Measurements from ENCODE around the gene COL9A3.
"Not testable (repeated sequence)": the region's sequence is repeated elsewhere in the genome, so short reads cannot be mapped to it uniquely, and the experiment has no call there.

Gene COL9A3

DNA sequence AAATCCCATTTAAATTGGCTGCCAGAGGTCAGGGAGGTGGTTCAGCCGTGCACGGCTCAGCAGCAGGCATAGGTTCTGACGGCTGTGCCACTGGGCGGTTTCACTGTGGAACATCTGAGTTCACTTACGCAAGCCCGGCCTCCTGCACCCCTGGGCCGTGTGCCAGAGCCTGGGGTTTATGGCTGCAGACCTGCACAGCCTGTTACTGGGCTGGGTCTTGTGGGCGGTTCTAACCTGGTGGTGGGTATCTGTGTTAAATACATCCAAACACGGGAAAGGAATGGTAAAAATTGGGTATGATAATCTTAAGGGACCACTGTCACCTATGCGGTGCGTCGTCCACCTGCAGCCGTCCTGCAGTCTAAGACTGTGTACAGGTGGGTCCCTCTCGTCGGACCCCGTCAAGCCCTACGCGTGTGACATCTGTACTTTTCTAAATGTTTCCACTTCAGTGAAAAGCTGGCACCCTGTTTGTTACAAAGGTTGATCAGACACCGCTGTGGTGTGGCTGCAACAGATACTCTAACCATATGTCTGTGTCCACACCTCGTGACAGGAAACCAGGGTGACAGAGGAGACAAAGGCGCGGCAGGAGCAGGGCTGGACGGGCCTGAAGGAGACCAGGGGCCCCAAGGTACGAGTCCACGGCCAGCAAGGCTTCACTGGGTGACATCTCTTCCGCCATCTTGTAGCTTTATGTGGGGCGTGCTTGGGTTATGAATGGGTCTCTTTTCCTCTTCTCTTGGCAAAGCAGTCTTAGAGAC is 21.5 kb downstream of the COL9A3 start:
- DNase-seq, result no peak

DNA sequence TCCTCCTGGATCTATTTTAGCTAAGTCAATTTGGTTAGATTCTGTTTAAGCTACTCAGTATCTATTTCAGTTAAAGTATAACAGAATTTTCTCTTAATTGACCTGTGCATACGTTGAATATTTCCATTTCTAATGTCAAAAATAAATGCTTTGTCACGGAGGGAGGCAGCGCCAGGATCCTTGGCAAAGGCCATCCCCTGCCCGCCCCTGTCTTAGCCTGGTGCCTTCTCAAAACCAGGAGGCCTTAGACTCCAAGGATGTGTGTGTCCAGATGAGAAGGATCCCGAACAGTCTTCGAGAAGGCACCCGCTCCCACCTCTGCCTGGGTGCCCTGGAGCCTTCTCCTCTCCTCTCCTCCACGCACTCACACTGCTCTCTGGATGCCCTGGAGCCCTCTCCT is 22.4 kb downstream of the COL9A3 start:
- no peak for DNase-seq

DNA sequence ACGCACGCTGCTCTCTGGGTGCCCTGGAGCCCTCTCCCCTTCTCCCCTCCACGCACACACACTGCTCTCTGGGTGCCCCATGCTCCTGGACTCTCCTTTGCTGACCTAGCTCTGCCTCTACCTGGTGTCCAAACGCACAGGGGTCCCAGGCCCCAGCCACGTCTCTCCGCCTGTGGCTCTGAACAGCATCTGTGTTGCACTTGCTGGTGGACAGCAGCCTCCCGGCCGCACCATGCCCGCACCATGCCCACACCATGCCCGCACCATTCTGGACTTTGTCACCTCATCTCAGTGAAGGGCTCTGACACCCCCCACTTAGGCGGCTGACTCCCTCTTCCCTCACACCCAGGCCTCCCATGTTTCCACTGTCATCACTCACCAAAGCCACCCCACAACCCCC is 23.0 kb downstream of the COL9A3 start:
- no peak for DNase-seq

DNA sequence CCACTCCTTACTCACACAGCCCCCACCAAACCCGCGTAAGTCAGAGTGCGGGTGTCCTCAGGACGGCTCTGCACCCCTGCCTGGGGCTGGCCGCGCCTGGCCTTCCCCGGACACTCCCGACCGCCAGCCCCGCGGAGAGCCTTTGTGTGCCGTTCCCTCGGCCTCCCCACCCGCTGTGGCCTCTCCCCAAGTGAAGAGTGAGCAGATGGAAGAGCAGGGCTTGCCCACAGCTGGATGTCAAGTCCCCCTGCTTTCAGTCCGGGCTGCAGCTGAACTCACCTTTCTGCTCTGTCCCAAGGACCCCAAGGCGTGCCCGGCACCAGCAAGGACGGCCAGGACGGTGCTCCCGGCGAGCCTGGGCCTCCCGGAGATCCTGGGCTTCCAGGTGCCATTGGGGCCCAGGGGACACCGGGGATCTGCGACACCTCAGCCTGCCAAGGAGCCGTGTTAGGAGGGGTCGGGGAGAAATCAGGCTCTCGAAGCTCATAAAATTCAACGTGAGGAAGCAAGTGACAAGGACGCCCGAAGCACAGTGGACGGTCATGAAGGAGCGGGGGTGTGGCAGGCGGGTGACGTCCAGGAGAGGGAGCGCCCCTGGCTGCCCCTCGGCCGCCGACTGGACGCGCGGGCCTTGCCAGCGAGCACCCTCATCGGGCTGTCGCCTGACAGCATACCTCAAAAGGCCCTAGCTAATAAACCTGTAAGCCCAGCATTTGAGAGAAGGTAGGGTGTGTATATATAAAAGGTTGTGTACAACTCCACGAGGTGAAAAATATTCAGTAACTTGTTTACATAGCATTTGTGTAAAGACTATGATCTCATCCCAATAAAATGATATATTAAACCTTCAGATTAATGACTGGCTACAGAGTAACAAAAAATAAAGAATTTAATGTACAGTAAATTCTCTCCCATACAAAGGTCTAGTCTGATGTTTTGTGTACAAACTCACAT is 23.7 kb downstream of the COL9A3 start:
- no peak for DNase-seq

DNA sequence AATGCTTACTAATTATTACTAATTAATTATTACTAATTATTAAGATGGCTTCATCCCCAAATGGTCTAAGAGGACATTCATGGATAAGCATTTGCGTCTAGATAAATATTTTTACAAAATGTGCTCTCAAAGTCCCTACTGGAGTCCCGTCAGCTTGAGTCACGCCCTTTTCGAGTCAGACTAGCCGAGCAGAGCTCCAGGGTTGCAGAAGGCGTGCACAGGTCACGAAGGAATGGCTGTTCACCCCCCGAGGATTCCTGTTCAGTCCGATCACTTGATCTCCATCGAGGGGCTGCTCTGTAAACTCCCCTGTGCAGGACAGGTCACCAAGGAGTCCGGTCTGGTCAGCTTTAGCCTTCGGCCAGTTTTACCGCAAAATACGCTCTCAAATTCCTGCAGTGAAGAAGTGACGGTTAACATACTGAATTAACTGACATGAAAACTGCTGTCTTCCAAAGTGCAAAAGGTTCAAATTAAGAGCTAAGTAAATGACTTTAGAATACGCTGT is 24.9 kb downstream of the COL9A3 start:
- DNase-seq, result no peak

DNA sequence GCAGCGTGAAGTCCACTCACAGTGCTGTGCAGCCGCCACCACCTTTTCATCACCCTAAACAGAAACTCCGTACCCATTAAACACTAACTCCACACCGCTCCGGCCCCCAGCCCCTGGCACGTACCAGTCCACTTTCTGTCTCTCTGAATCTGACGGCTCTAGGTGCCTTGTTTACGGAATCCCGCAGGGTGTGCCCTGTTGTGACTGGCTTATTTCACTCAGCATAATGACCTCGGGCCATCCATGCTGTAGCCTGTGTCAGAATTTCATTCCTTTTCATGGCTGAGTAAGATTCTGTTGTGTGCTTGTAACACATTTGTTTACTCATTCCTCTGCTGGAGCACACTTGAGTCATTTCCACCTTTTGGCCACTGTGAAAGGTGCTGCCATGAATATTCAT is 26.8 kb downstream of the COL9A3 start:
- DNase-seq, result no peak

DNA sequence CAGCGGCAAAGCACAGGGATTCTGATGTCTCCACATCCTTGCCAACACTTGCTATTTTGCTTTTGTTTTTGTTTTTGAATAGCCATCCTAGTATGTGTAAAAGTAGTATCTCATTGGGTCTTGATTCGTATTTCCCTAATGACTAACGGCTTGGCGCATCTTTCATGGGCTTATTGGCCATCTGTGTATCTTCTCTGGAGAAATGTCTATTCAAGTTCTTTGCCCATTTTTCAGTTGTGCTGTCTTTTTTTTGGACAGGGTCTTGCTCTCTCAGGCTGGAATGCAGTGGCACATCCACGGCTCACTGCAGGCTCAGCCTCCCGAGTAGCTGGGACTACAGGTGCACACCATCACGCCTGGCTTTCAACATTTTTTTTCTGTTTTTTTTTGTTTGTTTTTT is 27.3 kb downstream of the COL9A3 start:
- no peak for DNase-seq

DNA sequence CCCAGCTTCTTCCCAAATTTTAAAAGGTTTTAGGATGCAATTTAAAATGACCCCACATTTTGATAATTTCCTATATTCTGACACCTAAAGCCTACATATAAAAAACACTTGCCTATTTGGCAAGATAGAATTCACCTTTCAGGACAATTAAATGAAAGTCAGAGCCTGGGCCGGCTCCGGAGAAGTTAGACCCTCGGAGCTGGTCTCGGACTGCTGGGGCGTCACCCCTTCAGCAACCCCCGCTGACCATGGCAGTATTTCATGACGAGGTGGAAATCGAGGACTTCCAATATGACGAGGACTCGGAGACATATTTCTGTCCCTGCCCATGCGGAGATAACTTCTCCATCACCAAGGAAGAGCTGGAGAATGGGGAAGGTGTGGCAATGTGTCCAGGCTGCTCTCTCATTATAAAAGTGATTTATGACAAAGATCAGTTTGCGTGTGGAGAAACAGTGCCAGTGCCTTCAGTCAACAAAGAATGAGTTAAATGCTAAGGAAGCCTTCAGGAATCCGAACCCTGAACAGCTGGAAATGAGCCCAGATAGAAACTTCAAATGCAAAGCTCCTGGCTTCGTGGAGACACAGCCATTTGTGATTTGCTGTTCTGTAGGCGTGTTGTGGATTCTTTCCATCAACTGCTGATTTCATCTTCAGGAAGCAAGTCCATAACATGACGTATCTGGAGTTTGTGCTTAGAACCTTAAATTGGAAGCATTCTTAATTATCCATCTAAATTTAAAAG is 28.7 kb downstream of the COL9A3 start:
- DNase-seq, result no peak

DNA sequence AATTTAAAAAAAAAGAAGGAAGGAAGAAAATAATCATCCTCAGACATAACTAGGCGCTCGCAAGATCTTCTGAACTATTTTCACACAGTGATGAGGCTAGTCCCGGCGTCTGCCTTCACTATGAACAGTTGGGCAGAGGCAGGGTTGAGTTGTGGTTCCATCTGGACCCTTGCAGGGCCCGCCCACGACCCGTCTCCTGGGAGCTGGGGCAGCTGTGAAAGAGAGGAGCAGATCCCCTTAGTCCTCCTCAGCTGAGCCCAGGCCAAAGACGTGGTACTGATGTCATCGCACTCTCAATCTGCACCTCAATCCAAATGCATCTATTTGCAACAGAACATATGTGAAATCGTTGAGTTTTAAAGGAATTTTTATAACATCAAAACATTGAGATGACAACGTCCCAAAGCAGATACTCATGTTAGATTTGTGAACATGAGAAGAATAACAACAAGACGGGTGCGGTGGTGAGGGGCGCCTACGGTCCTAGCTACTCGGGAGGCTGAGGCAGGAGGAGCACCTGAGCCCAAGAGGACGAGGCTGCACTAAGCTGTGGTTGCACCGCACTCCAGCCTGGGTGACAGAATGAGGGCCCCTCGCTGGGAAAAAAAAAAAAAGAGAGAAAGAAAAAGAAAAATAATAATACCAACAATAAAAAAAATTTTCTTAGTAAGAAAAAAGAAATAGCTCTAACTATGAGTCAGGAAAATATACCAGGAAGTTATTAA is 29.5 kb downstream of the COL9A3 start:
- DNase-seq, result no peak

DNA sequence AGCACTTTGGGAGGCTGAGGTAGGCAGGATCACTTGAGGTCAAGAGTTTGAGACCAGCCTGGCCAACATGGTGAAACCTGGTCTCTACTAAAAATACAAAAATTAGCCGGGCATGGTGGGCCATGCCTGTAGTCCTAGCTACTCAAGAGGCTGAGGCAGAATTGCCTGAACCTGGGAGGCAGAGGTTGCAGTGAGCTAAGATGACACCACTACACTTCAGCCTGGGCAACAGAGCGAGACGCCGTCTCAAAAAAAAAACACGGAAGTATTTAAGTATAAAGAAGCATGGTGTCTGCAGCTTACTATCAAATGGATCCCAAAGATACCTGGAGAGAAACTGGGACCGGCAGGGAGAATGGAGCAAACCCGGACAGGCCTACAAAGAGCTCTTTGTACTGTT is 32.1 kb downstream of the COL9A3 start:
- not testable (repeated sequence) for DNase-seq

DNA sequence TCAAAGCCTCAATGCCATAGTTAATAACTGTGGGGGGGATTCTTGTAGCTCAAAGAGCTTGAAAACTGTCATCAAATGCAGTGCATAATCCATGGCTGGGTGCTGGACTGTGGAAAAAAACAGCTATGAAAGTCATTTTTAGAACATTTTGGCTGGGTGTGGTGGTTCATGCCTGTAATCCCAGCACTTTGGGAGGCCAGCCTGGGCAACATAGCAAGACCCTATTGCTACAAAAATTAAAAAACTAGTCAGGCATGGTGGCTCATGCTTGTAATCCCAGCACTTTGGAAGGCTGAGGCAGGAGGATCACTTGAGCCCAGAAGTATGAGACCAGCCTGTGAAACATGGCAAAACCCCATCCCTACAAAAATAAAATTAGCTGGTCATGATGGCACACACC is 32.6 kb downstream of the COL9A3 start:
- no peak for DNase-seq

DNA sequence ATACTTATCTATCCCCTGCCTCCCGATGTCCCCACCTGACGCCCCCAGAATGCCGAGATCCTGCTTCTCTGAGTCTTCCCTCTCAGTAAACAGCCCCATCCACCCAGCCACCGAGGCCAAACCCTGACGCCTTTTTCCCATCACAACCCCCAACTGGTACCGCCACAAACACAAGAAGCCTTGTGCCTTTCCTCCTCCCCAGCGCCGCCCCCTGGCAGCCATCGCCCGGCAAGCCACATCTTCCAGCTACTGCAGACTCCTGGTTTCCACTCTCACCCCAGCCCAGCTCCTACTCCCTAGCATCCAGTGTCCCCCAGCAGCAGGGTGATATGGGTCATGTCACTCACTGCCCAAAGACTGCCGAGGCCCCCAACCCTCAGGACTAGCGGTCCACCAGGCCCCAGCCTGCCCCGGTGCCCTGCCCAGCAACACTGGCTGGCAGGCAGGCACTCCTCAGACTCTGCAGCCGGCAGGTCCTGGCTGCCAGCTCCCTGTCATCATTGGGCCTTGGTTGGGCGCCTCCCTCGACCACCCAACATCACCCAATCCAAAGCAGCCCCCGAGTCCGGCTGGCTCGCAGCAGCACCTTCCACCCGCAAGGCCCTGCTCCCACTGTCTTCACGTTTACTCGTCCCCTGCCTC is 33.6 kb downstream of the COL9A3 start:
- no peak for DNase-seq

DNA sequence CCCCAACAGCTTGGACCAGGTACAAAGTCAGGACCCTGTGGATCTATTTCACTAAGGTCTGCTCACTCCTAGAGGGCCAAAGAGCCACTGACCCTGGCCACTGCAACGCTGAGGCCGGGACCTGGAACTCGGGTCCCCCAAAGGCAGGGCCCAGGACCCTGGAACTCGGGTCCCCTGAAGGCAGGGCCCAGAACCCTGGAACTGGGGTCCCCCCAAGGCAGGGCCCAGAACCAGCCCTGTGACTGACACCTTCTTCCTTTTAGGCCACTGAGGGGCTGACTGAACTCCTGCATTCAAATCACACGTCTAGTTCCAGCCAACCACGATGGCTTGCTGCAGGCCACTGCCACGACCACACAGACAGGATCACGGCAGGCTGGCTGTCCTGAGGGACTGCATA is 35.3 kb downstream of the COL9A3 start:
- no peak for DNase-seq

DNA sequence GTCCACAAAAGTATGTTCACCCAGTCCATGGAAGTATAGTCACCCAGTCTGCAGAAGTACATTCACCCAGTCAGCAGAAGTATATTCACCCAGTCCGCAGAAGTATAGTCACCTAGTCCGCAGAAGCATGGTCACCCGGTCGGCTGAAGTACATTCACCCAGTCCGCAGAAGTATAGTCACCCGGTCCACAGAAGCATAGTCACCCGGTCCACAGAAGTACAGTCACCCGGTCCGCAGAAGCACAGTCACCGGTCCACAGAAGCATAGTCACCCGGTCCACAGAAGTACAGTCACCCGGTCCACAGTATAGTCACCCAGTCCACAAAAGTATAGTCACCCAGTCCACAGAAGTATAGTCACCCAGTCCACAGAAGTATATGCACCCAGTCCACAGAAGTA is 36.0 kb downstream of the COL9A3 start:
- no peak for DNase-seq

DNA sequence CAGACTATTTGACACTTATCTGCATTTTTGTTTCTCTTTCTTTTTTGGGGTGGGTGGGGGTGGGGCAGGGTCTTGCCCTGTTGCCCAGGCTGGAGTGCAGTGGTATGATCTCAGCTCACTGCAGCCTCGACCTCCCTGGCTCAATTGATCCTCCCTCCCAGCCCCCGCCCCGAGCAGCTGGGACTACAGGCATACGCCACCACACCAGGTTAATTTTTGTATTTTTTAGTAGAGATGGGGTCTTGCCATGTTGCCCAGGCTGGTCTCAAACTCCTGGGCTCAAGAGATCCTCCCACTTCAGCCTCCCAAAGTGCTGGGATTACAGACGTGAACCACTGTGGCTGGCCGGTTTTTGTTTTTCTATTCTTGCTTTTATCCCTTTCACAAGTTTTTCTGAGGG is 36.5 kb downstream of the COL9A3 start:
- not testable (repeated sequence) for DNase-seq

DNA sequence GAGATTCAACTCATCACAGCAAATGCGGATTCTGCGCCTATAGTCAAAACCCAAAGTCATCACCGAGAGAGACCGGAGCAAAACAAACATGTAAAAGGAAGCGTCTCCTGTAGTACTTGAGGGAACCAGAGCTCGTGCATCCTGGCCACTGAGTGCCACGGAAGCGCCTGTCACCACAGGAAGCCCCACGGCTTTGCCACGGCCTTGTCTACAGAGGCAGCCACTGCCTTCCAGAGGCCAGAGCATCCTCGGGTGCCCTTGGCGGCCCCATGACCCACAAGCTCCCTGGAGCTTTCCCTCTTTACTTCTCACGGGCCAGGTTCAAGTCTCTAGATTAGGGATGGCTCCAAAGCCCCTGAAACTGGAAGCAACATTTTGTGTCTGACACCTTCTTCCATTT is 37.3 kb downstream of the COL9A3 start:
- no peak for DNase-seq

DNA sequence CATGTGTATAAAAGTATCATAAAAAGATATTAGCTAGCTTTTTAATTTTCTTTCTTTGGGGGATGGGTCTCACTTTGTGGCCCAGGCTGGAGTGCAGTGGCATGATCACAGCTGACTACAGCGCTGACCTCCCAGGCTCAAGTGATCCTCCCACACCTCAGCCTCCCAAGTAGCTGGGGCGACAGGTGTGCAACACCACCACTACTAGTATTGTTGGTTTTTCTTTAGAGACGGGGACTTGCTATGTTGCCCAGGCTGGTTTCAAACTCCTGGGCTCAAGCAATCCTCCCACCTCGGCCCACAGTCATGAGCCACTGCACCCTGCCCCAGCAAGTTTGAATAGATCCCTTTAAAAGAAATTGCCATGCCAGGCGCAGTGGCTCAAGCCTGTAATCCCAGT is 38.3 kb downstream of the COL9A3 start:
- DNase-seq, result no peak

DNA sequence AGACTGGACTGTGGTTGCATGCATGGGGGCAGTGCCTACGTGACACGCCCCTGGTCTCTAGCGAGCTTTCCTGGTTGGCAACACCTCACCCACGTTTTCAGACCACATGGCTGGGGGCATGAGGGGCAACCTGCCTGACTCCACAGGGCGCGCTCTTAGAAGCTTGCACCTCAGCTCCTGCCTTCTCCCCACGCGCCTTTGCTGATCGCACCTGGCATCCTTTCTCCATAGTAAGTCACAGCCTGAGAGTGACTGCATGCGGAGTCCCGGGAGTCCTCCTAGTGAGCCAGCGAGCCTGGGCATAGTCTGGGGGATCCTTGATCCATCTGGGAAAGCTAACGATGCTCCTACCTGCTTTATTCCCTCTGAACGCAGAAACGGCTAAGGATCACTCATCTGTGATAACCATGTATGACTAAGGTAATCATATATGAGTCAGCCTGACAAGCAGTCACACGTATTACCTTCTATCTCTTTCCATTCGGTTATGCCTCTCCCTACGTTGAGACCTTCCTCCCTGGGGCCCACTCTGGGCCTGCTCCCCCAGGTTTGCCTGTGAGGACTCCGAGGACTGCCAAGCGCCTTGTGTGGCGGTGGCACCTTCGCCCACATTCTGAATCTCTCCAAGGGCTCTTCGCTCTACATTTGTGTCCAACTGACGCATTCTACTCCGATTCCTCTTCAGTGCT is 40.2 kb downstream of the COL9A3 start:
- DNase-seq, result no peak

DNA sequence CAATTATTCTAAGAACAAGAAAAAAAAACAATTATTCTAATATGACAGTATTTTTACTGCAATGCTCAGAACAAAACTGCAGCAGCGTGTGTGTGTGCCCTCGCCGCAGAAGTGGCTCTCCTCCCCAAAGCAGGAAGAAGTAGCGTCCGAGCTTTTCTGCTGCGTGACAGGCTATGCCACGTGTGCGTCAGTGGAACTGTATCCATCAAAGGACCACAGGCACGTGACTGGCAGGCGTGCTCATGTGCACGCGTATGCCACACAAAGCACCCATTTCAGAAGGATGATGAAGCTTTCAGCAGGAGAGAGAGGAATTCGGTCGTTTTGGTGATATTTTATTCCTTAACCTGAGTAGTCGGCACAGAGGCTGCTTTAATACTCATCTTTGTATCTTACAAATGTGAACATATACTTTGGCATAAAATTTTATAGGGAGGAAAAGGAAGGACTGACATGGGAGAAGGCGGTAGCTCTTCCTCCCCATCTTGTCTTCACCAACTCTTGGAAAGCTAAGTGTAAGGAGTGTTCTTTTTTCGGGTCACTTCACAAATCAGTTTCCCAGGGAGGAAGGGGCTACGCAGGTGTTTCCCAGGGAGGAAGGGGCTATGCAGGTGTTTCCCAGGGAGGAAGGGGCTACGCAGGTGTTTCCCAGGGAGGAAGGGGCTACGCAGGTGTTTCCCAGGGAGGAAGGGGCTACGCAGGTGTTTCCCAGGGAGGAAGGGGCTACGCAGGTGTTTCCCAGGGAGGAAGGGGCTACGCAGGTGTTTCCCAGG is 41.4 kb downstream of the COL9A3 start:
- no peak for DNase-seq

DNA sequence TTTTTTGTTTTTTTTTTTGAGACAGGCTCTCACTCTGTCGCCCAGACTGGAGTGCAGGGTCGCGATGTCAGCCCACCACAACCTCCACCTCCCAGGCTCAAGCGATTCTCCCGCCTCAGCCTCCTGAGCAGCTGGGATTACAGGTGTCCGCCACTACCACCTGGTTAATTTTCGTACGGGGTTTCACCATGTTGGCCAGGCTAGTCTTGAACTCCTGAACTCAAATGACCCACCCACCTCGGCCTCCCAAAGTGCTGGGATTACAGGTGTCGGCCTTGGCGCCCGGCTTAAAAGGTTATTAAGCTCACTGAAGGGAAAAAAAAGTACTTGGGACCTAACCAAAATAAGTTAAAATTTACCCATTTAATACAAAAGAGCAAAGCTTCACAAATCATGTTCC is 42.9 kb downstream of the COL9A3 start:
- DNase-seq, result no peak

All from OCI-M1 (cell line).